ENCODE results near the gene NRG2.

NRG2 gene

DNA sequence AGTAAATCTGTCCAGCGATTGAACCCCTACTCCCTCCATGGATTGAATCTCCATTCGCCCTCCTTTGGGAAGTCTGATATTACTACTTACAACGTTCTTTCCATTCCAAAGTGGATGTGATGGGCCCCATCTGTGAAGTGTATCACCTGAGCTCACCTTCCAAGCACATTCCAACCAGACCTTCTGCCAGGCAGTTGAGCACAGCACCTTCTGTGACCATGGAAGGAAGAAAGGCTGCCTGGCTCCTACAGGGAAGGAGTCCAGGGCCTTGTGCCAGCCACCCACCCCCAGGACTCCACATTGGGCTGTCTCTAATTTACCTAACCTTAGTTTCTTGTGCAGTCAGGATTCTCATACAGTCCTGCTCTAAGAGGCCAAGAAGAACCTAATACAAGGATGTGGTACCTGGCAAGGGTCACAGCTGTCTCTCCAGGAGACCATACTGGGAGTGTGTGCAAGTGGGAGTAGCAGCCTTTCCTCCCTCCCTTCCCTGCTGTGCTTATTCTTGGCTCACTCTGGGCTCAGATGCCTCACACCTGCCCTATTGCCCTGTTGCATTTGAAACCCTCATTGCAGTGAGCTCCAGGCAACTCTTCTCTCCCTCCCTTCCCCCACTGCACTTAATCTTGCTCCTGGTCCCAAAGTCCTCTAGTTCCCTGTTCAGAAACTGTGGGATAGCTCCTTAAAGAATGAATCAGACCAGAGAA is 116.1 kb downstream of the NRG2 start:
- peak; percentile 50 for DNase-seq

DNA sequence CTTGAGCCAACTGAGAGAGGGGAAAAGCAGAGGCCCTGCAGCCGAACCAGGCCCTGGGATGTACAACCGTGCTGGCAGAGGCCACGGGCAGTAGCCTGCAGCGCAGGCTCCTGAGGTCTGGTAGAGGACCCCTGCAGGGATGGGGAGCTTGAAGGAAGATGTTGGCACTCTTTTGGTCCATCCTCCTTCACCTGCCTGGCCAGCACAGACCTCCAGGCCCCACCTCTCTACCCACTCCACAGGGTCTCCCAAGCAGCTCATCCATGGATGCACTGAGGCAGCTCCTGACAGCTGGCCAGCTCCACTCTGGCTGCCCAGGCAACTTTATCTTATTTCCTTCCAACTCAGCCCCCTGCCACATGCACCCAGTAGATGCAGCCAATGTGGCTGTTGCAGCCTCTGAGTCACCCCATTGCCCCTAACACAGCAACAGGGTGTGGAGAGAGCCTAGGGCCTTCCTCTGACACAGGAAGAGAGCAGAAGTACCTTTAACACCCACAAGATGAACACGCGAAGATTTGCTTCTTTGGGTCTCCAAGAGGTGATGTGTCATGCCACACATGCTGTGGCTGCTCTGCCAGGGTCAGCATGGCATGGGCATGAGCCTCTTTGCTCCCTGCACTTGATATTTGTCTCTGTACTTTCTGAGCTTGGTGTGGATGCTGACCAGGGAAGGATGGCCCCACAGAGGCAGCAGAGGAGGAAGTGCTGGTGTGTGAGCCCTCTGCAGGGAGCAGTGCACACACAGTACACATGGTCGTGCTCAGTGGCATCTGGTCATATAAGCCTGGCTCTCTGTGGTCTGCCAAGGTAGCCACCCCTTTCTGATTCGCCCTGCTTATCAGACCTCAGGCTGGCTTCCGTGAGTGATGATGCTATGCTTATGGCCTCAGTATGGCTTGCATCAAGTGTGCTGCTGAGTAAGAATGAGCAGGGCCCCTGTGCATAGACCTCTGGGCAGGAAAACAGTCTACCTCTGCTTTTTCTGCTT is 117.2 kb downstream of the NRG2 start:
- DNase-seq = no peak

DNA sequence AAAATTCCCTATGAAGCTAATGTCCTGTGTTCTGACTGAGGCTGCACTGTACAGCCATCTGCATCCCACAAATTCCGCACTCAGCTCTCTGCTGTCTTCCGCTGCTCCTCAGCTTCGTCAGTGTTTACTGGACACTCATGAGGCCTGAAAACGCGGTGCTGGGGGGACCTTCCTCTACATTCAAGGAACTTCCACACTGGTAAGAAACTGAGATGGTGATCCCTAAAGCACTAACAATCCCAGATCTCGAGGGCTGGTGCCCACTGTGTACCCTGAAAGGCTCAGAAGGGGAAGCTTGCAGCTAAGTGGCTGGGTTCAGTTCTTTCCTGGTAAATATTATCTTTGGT is 117.9 kb downstream of the NRG2 start:
- DNase-seq = no peak

DNA sequence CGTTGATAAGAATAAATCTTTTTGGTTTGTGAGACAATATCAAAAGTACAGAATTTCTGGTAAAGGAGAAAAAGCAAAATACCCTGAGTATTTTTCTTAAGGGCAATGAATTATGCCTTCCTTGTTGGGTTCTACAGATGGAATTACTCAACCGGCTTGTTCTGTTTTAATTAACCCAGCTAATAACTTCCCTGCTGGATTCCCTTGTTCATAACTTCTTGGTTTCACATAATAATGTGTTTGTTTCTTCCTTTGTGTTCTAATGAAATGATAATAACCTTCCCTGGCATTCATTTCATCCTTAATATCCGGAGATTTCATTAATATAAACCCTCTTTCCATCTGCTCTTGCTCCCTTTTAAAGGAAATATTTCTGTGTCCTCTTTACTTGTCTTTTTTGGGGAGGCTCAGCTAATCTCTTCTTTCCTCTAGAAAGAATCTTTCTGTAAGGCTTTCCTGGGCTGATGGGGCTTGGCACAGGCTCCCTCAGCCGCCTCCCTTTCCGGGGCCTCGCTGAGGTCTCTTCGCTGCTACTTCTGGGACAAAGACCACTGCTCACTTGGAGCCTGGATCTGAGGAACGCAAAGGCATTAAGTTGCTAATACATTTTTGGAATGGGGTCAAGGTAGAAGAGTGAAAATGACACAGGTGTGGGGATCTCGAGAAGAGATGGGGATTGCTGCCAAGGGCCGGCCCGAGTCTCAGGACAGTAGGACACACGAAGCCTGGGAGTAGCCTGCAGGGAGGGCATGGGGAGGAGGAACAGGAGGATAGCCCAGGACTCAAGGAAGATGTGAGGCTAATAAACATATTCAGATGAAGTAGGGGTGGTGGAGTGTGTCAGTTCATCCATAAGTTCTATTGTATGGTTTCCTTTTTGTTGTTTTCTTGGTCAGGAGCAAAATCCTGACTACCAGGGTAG is 118.5 kb downstream of the NRG2 start:
- DNase-seq = no peak

DNA sequence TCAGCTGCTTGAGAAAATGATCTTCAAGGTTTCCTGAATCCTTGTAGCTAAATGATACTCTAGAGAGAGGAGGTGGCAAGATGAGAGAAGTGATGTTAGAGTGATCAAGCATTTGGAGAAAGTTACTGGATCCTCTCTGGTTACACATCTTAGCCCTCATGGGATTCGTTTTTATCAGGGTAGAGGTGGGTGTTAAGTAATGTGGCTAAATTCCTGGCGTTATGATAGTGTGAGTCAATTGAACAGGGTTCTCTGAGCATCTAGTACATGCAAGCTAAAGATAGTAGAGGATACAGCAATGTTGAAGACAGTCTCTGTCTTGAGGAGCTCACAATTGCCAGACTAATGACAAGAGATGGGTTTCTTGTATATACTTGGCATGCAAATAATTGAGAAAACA is 123.8 kb downstream of the NRG2 start:
- DNase-seq = no peak

DNA sequence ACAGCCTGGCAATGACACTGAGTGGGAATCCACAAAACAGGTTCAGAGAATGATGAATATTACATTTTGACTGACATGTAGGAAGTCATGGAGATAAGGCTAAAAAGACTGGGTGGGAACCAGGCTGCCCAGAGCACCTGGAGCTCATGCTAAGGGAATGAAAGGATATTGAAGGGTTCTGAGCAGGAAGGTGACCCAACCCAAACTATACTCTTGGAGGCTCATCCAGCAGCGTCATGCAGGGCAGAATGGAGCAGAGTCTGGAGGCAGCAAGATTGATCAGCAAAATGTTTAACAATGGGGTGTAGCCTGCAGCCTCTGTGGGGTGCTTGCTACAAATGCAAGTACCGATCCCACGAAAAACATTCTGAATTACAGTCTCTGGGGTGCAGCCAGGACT is 127.3 kb downstream of the NRG2 start:
- no peak for DNase-seq

DNA sequence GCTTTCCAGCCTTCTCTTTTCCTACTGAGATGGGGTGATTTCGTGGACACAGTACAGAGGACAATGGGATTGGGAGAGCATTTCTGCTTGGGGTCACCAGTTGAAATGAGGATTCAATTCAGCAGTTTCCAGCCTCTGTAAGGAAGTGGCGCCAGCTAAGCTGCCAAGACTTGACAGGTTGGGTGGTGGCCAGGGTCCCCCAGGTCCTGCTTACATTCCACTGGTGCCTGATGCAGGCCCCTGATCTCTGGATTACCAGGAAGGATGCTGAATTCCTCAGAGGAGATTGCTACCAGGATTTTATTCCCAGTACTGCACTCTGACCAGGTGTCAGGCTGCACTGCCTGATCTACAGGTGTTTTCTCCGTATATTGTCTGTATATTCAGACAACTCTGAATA is 127.8 kb downstream of the NRG2 start:
- DNase-seq = no peak

DNA sequence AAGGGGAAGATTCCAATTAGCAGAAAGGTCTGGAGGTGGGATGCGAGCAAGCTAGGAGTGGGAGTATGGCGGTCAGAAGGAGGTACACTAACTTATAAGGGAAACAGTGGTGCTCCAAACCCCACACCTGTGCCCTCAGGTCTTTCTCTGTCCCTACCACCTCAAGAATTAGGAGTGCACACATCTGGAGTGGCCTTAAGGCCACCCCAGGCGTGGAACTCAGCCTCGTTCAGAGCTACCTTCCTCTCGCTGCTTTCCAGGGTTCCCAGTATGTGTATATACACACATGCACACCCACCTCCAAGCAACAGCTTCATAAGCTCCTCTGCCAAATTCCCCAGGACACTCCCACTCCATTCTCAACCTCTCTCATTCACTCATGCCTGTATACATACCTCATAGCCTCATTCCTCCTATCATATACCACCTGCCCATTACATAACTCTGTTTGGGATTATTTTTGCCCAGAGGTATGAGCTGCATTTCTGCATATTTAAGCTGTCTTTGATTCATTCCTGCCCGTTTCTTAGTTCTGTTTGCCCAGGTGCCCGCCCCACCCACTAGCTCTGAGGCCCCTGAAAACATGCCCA is 128.8 kb downstream of the NRG2 start:
- DNase-seq = peak; percentile 26

DNA sequence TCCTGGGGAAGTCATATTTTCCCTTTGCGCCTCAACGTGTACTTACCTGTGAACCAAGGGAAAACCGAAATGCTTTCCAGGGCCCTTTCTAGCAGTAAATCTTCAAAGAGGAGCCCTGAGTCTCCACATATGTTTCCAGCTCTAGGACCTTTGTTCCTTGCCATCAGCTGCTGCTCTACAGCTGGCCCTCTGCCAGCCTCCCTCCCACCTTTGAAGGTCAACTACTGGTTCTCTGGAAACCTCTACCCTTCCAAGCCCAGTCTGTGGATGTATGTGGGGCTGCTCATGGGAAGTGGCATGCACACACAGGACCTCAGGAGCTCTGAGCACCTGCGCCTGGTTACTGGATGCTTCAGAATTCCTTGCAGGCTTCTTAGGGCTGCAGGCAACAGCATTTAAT is 130.3 kb downstream of the NRG2 start:
- DNase-seq = peak; percentile 53

DNA sequence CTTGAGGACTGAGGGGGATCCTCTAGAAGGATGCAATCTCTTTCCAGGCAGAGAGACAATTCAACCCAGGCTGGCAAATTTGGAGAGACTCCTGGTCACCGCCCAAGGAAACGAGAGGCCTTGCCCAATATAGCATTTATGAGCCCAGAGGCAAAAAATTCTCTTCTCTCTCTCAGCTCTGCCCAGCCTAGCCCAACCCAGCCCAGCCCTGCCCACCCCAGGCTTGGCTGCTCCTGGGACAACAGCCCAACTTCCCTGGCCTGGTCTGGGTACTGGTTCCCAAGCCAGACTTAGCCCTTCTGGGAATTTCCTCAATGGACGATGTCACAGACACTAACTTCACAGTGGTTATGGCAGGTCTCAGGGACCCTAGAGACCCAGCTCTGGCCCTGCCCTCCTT is 130.9 kb downstream of the NRG2 start:
- DNase-seq = no peak

DNA sequence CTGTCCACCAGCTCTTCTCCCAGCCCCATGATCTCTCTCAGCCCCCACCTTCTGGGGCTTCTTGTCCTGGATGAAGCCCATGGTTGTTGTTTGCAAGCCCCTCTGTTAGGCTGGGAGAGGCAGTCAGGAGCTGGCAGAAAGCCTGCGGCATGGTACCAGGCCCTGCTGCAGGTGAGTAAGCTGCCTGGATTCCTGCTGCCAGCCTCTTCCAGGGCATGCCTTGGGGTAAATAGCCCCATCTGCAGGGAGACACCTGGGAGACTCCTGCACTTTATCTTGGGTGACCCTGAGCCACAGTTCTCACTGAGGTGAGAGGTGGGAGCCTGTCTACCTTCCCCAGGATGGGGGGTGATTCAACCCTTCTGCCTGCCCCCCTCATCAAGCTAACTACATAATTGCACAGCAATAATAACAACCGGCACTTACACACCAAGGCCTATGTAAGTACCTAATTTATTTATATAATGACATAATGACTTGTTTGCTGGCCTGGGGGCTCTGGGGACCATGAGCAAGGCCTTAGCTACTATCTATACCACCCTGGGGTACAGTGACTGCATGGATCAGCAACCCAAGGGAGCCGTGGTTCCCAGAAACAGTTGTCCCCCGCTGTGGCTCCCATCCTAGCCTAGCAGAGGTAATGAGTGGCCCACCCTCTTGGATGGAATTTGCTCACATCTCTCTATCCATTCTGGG is 131.5 kb downstream of the NRG2 start:
- peak; percentile 88 for DNase-seq

DNA sequence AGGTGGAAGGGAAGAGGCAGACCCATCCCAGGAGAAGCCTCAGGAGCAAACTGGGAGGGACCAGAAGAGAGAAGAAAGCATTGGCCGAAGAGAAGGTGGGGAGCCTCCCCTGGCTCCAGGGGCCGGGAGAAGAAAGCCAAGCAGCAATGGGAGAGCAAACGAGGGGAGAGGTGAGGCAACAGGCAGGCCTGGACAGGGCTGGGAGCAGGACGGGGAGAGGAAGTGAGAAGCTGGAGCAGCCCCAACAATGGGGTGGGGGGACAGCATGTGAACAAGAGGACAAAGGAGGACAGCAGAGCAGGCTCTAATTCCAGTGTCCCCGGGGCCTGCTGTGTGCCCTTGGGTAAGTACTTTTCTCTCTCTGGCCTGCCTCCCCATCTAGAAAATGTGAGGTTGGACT is 132.2 kb downstream of the NRG2 start:
- peak; percentile 35 for DNase-seq

DNA sequence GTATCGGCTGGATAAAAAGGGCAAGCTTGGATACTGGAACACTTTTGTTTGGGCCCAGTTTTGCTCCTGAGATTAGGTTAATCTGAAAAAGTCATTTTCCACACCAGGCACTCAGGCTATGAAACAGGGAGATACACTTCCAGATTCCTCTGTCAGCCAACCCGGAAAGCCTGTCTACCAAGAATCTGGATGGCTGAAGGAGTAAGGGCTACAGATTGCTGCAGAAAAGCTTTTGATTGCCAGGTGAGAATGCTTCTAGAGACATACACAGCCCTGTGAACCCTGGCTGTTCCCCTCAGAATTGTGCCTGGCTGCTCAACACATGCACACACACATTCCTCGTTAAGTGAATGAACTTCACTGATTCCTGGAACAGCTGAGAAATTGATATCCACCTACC is 133.1 kb downstream of the NRG2 start:
- DNase-seq = no peak

DNA sequence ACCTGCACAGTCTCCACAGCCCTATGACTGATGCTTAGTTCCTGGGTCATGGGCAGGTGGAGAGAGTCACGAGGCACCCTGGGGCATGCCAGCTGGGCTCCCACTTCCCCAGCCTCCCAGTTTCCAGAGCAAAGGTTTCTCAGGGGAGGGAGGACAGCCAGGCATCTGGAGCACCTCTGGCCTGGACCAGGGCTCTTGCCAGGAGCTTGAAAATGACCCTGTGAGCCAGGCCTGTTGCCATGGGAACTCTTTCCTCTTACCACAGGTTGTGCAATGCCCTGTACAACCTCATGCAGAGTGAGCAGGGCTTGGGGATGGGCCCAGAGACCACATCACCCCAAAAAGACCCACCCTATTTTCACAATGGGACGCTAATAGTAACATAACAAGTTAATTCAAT is 134.3 kb downstream of the NRG2 start:
- peak; percentile 33 for DNase-seq

DNA sequence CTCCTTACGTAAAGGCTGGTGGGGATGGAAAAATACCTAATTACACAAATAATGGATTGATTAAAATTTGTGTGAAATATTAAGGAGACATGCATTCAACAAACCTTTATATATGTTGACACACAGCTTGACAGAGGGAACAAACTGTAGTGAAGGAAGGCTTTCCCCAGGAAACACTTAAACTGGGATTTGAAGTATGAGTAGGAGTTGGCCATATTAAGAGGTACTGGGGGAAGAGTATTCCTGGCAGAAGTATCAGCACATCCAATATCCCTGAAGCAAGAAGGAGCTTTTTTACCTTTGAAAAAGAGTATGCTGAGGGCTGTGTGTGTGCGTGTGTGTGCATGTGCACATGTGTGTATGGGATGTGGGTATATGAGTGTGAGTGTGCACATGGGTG is 136.4 kb downstream of the NRG2 start:
- DNase-seq = no peak

DNA sequence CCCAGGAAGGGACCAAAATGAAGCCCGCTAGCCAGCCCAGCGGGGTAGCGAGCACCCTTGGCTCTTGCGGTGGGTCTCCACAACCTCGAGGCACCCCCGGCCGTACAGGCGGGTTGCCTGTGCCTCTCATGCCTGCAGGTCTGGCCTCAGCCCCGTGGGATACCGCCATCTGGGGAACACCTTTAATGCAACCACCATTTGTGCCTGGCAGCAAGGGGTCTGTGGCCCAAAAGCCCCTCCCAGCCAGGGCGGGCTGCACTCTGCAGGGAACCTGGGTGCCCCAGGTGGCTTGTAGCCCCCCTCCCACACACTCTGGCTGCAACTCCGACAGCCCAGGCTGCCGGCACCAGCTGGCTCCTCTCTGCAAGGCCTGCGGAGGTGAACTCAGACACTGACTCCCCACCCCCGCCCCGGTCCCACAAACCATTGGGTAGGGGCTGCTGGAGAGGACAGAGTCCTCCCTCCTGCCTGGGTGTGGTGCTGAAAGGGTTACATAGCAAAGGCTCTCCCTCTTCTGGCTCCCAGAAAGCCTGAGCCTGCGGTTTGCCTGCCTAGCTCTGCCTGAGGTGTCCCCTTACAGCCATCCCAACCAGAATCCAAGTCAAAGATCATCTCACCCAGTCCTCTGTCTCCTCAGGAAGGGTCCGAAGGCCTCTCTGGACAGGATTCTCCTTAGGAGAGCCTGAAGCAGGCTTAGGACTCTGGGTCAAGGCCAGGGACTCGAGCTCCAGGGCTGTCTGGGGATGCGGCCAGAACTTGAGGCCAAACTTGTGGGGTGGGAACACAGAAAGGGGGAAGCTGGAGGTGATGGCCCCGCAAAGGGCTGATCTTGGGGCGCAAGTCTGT is 138.1 kb downstream of the NRG2 start:
- peak; percentile 55 for DNase-seq

DNA sequence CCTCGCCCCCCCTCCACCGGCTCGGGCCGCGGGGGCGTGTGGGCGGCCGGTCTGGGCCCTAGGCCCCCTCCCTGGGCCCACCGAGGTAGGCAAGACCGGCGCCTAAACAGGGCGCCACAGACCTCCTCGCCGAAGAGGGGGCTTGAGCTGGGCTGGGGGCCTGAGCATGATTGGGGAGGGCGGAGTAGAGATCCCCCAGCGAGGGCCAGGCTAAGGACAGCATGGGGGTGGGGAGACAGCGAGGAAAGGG is 138.6 kb downstream of the NRG2 start:
- DNase-seq = no peak

DNA sequence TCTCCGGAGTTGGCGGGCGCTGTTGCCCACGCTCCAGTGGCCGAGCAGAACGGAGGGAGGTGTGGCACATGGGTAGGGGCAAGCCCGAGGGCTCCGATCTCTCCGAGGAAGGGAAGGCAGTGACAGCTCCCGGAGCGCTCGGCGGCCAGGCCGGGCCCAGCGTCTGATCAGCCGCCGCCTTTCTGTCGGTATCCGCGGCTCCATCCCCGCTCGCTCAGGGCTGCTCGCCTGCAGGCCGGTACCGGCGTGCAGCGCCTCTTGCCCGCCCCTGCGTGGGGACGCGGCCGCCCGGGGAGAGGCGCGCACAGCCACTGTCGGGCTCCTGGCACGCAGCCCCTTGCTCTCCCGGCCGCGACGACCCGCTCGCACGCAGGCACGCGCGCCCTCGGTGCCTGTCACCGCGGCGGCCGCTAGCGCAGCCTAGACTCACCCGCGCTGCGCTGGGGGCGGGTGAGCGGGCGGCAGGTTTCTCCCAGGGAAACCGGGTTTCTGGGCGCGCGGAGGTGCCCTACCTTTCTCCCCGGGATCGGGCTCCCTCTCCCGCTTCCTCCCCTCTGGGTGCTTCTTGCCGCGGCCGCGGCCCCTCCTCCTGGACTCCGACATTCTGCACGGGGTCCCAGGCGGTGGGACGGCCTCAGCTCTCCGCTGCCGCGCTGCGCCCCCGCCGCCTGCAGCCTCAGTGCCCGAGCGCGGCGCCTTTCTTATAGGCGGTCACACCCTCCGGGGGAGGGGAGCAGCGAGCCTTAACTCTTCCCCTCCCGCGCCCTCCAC is 139.1 kb downstream of the NRG2 start:
- DNase-seq = peak; percentile 71

DNA sequence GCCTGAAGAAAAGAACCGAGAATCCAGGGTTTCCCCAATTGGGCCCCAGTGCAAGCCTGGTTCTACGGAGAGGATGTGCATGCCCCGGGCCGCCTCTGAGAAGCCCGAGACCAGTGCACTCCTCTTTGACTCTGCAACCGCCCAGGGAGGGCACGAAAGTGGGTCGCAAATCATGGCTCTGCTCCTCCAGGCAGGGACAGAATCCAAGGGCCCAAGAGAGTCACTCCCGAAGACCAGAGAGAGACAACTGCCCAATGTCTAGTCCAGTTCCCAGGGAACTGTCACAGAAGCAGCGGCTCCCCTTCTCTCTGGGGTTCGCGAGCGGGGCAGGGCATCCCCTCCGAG is 139.7 kb downstream of the NRG2 start:
- no peak for DNase-seq

DNA sequence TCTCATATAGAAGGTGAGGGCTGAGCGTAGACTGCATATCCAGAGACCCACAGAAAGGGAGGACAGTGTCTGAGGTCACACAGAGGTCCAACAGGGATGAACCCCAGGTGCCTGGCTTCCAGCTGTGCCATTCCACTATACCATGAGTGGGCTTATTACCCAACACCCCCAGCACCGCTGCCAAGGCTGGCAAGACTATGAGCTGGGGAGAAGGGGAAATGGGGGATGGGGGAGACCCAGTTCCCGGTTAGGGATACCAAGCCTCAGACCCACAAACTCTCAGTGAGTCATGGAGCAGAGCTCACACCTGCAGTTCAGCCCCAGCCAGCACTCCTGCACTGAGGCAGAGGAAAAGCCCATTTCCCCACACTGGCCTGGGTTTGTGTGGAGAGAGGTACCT is 141.1 kb downstream of the NRG2 start:
- no peak for DNase-seq

DNA sequence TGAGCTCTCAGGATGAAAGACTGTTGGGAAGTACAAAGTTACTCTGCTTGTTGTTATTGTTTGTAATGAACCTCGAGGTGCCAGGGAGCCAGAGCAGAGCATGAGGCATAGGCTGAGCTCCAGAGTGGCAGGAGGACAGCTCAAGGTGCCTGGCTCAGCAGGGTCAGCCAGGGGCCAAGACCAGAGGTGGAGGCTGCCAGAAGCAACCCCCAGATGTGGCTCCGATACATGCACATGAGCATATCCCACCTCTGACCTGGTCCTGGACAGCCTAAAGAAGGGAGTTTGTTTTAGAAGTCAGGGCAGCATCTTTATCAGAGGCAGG is 141.9 kb downstream of the NRG2 start:
- DNase-seq = no peak

Measured in NCI-H69 (cell line).